GM11168 (cell line): Measurements from ENCODE around the gene PRPF40A.

Source experiments
- in situ Hi-C: fragments of 300-500 bp; cut with MboI; formaldehyde crosslinking; loops from one replicate; pipeline ENCODE4 v1.12.0; 2022; ENCODE audit warnings: low sequenced_read_pairs; ENCODE audit not compliant: unreplicated experiment

Gene PRPF40A

DNA sequence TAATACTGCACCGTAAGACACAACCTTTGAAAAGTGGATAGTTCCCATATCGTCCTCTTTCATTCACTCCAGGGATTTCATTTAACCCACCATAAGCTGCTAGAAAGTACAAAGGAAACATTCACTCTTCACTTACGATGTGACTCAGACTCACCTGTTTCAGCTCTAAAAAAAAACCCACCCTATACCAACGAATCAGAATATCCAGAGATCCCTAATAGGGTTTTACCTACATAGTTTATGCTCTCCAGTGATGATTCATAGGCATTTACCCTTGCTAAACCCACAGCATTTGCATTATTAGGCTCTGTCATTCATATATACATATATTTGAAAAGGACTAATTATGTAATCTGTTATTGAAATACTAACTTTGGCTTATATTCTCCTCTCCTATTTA is 60.2 kb downstream of the PRPF40A start:
- in situ Hi-C loops = no loop called here

DNA sequence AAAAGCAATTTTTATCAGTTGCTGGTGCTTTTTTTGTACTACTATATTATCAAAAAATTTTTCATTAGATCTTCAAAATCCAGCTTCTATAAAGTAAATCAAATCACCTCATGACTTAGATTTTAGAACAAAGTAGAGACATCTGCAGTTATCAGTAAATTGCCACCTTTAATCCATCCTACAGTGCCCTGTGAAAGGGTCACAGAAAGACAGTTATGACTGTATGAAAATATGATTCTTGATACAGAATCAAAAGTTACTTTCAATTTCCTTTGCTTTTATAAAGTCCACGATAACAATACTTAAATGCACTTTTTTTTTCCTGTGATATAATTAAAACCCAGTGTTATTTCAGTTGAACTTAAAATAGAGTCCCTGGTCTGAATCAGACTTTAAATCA is 61.4 kb downstream of the PRPF40A start:
- in situ Hi-C loops = no loop called here

DNA sequence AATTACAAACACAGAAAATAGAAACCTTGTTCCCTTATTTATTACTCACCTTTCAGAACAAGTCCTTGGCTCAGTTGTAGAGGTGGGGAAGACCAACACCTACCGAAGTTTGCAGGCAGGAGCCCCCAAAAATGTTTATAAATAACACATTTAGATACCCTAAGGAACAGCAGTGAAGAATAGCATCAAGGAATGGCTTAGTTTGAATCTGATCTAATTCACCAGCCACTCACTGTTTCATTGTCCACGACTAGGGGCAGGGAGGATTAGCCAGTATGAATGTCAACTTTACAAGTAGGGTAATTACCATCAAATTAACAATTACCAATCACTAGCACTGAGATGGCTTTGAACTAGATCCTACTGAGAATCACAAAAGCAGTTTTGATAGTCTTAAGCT is 65.4 kb downstream of the PRPF40A start:
- in situ Hi-C loops = no loop called here

GRCh38 chr2:152650768-152651371 is 66.4 kb downstream of the PRPF40A start:
- in situ Hi-C loops = no loop called here

DNA sequence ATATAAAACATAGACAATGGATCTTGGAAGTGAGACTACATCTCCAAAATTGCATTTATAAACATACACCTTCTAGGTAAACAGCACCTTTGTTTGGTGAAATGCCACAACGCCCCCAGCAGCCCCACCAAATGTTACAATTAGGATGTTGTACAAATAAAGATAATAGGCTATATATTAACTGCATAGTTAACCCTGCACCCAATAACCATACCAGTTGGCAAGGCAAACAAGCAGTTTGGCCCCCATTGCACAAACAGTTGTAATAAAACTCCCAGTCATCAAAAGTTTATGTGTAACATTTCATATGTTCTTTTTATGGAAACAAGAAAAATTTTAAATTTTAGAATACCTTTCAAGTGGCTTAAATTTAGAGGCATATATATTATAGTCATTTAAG is 67.3 kb downstream of the PRPF40A start:
- in situ Hi-C loops = loop anchor here (10.0 kb wide), 1 partner anchor 615 kb away; no protein-coding TSS in a partner anchor

DNA sequence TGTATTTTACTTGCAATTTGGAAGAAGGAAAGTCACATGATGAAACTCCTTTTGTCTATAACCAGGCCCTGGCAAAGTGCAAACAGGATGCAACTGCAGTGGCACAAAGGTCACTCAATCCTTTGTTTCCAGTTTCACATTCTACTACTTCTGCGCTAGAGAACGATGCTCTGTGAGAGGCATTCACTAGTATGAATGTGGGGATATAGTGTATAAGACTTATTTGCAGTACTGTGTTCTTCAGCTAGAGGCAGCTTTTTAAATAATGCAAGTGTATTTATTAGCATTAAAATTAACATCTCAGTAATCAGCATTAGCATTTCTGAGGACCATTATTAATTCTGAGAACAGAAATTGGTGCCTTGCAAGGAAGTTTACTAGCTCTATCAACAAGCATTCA is 68.9 kb downstream of the PRPF40A start:
- in situ Hi-C loops = loop anchor here (10.0 kb wide), 1 partner anchor 614 kb away; no protein-coding TSS in a partner anchor

- in situ Hi-C loops = loop anchor here (10.0 kb wide), 1 partner anchor 613 kb away; no protein-coding TSS in a partner anchor
Observed at GRCh38 chr2:152647552-152647951, 69.7 kb downstream of the PRPF40A start.

GRCh38 chr2:152646775-152647174 is 70.5 kb downstream of the PRPF40A start:
- in situ Hi-C loops = loop anchor here (10.0 kb wide), 1 partner anchor 612 kb away; no protein-coding TSS in a partner anchor

GRCh38 chr2:152646264-152646663 is 71.0 kb downstream of the PRPF40A start:
- in situ Hi-C loops = loop anchor here (10.0 kb wide), 1 partner anchor 611 kb away; no protein-coding TSS in a partner anchor

GRCh38 chr2:152644189-152644873 is 72.9 kb downstream of the PRPF40A start:
- in situ Hi-C loops = loop anchor here (10.0 kb wide), 1 partner anchor 610 kb away; no protein-coding TSS in a partner anchor

DNA sequence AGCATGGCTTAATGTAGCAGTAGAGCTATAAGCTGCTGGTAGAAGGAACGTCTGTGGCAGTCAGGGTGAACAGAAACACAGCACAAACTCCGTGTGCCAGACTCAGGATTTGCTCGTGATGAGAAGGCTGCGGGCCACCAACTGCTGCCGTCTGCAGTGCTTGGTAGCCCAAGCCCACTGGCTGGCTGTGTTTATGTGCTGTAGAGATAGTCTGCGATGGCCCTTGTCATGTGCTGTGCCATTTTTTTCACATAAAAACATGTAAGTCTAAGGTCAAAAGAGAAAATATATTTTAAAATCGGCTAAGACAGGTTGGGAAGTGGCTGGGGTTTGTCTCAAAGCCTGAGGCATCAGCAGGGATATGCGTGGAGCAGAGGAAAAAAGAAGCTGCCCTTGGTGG is 78.7 kb downstream of the PRPF40A start:
- in situ Hi-C loops = no loop called here

GRCh38 chr2:152638056-152638455 is 79.2 kb downstream of the PRPF40A start:
- in situ Hi-C loops = no loop called here

- in situ Hi-C loops = no loop called here
Observed at GRCh38 chr2:152637251-152637650, 80.0 kb downstream of the PRPF40A start.

DNA sequence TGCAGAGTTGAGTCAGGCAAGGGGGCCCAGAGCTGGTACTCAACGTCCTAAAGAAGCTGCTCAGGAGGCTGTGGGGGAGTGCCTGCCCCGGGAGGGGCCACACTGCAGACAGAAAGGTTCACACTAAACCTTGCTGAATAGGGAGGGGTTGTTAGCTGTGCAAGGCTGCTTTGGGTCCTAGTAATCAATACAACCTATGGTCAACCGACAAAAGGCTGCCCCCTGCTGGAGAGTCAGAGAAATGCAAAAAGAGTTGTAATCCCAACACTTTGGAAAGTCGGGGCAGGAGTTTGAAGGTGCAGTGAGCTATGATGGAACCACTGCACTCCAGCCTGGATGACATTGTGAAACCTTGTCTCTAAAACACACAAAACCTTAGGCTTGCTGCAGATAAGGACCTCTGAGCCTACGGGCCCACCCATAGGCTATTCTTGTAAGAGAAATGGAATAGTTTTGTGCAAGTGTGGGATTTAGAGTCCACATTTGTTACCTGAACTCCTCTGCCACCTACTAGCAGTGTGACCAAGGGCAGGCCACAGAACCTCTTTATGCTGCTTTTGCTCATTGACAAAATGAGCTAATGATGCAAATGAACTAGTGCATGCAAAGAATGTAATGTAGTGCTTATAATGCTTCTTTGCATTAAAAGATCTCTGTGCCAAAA is 81.5 kb downstream of the PRPF40A start:
- in situ Hi-C loops = no loop called here

DNA sequence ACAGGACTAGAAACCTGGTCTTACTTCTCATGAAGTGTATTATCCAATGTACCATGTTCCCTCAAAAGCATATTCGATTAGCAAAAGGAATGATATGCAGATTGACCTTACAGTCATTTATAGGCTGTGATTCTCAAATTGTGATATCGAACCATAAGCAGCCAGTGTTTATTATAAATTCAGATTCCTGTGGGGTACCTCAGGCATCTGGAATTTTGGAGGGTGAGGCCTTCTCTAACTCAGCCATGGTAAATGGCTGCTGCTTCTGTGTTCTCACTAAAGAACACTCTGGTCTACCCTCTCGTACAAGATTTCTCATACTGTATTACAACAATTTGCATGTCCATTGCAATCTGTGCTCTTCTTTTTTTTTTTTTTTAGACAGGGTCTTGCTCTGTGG is 84.5 kb downstream of the PRPF40A start:
- in situ Hi-C loops = no loop called here

DNA sequence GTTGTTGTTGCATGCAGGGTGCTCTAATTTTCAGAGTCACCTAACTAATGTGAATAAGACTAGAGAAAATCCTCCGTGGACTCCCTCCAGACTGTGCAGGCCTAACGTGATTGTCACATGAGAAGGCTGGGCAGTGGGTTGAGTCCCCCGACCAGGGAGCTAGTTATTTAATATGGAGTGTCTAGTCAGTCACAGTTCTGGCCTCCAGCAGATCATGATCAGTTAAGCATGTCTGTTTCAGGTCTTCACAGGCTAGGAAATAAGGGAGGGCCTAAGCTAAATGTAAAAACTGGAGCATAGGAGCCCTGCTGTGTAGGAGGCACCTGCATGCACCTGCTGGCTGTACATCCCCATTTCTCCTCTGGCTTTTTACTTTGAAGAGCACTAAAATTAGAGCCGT is 86.8 kb downstream of the PRPF40A start:
- in situ Hi-C loops = no loop called here

GRCh38 chr2:152629202-152629601 is 88.1 kb downstream of the PRPF40A start:
- in situ Hi-C loops = no loop called here

DNA sequence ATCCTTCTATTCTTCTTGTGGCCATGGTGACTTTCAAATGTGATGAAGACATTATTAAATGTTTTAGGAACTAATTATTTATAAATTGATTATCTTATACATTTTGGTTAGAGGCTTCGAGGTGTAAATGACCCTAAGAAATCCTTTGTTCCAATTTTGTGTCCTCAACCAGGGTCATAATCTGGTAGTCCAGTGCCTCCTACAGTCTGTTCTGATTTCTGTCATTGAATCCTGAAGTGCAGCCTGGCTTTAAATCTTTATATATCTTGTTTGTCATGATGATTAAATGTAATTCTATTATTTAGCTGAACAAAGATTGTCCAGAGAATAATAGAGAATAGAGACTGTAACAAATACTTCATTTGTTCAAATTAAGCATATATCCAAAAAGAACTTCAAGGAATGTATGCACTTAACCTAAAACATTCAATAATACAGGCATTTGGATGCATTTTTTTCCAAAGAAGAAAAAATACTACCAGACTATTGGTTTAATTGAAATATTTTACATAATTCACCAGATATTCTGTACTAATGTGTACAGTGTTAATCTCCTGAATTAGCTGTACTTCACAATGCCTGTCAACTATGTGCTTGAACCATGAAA is 89.8 kb downstream of the PRPF40A start:
- in situ Hi-C loops = no loop called here

DNA sequence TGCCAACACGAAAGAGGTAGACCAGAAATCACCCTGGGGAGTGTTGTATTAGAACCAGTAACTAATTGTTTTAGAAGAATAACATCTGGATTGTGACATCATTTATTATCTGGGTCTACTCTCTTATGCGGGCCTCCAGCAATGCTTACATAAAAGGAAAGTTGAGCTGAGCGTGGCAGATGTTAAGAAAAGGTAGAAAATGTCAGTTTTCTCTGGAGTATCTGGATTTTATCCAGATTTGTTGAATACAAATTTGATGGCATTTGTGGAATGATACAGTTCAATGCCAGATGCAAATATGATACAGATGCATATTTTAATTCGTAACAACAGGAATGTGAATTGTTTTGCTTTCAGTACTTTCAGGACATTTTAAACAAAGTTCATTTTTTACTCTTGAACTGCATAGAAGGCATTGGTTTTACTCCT is 90.3 kb downstream of the PRPF40A start:
- in situ Hi-C loops = no loop called here

- in situ Hi-C loops = loop anchor here (5.0 kb wide), 1 partner anchor 433 kb away; no protein-coding TSS in a partner anchor
Observed at GRCh38 chr2:152624805-152625204, 92.5 kb downstream of the PRPF40A start.

GRCh38 chr2:152623775-152624174 is 93.5 kb downstream of the PRPF40A start:
- in situ Hi-C loops = loop anchor here (5.0 kb wide), 1 partner anchor 431 kb away; no protein-coding TSS in a partner anchor
